ENCODE data around the gene ETV4.

Gene ETV4

GRCh38 chr17:43482103-43483012 is 63.8 kb downstream of the ETV4 start:
- no peaks in the 10 kb centered on the region for H3K27me3 ChIP-seq (replicated peaks; ENCODE audit: control insufficient read depth, insufficient read depth, low read length)
- H3K4me1 ChIP-seq (ENCODE audit: control insufficient read depth, insufficient read depth, low read length), result peaks cover 44% of the 10 kb centered on the region
- no peak overlapping the region for H3K4me3 ChIP-seq (ENCODE audit: low read length)
- peak overlapping the region; percentile 95 for H3K9ac ChIP-seq (ENCODE audit: low read length)
- no peaks in the 10 kb centered on the region for H3K36me3 ChIP-seq (ENCODE audit: control insufficient read depth, insufficient read depth, low read length, severe bottlenecking)
- DNase-seq (ENCODE audit: low read depth), result no peak
- no peaks in the 10 kb centered on the region for H3K9me3 ChIP-seq (ENCODE audit: control insufficient read depth, low read length)

- no peak overlapping the region for H3K4me3 ChIP-seq (ENCODE audit: low read length)
These were observed 66.2 kb downstream of the ETV4 start for GRCh38 chr17:43479948-43480347.

More at GRCh38 chr17:43479948-43480347, 66.2 kb downstream of the ETV4 start:
- Histone ChIP-seq H3K4me1 (ENCODE audit: control insufficient read depth, insufficient read depth, low read length) (peaks cover 29% of the 10 kb centered on the region), H3K36me3 (ENCODE audit: control insufficient read depth, insufficient read depth, low read length, severe bottlenecking) (no peaks in the 10 kb centered on the region), H3K27me3 (replicated peaks; ENCODE audit: control insufficient read depth, insufficient read depth, low read length) (no peaks in the 10 kb centered on the region), H3K9ac (ENCODE audit: low read length) (no peak overlapping the region), H3K9me3 (ENCODE audit: control insufficient read depth, low read length) (no peaks in the 10 kb centered on the region)
- no peak for DNase-seq (ENCODE audit: low read depth)
